Endothelial cell of umbilical vein (primary cell): ENCODE results near the gene HAX1. TPM values are rescaled to one million over a fixed set of nuclear protein-coding genes. Genes with fewer than 3 reads are reported as not detected.

Experiments
- BruUV-seq: library from RNA; stranded (reverse); fragments of 400-500 nt; replicated peaks from 2 replicates; lab custom pipeline; 2021; lab: Mats Ljungman, UMichigan
- CTCF ChIA-PET: fragments of 300-600, 350-600 bp; sonication (Branson Sonifier 250); formaldehyde crosslinking; loops from one replicate; lab custom pipeline; 2021; ENCODE audit warnings: antibody characterized with exemption, inconsistent platforms; lab: Charles Lee
- POLR2A ChIA-PET: fragments of 300-600, 350-600 bp; sonication (Branson Sonifier 250); formaldehyde crosslinking; loops from one replicate; lab custom pipeline; 2021; ENCODE audit warnings: antibody characterized with exemption, inconsistent platforms; lab: Charles Lee
- DNase-seq: peaks from one replicate; pipeline ENCODE4 v3.0.0-alpha.2; 2011; ENCODE audit warnings: low read depth, low spot score
- FAIRE-seq: peaks from 2 replicates; lab custom pipeline; 2011; peaks lifted over from hg19 to GRCh38; lab: Jason Lieb, UNC
- H2AFZ ChIP-seq: 2 replicates; pipeline ENCODE4 v1.6.0; 2012; ENCODE audit warnings: low read depth, low read length, control low read depth, inconsistent platforms
- H3K27ac ChIP-seq: 2 replicates; pipeline ENCODE4 v1.5.1; 2011; ENCODE audit warnings: low read depth, mild to moderate bottlenecking, control low read depth, low read length, moderate library complexity; ENCODE audit not compliant: insufficient read depth
- H3K27me3 ChIP-seq, 2 experiments: 2 replicates each; pipeline versions ENCODE4 v1.6.0 to v1.6.1; 2011; ENCODE audit warnings: low read length in 2 of 2, mixed read lengths in 1 of 2; ENCODE audit not compliant: control insufficient read depth in 2 of 2, insufficient read depth in 2 of 2
- H3K36me3 ChIP-seq, 2 experiments: 2 replicates in 1 of 2; 3 replicates in 1 of 2; pipeline ENCODE4 v1.5.1; 2011; ENCODE audit warnings: low read length in 2 of 2, mild to moderate bottlenecking in 1 of 2, moderate library complexity in 1 of 2; ENCODE audit not compliant: control insufficient read depth in 2 of 2, insufficient read depth in 2 of 2; ENCODE audit errors: extremely low read depth in 1 of 2
- H3K4me1 ChIP-seq: 3 replicates; pipeline ENCODE4 v1.5.1; 2011; ENCODE audit warnings: mild to moderate bottlenecking, low read length; ENCODE audit not compliant: control insufficient read depth, insufficient read depth; ENCODE audit errors: extremely low read depth
- H3K4me2 ChIP-seq: 2 replicates; pipeline ENCODE4 v1.6.1; 2011; ENCODE audit warnings: low read length, control low read depth, mixed read lengths; ENCODE audit not compliant: insufficient read depth
- H3K4me3 ChIP-seq, 3 experiments: fragments of 200-600 bp in 1 of 3; sonication (generic), shearing (Covaris generic) in 1 of 3; replicated peaks in 1 of 3; 2 replicates each; pipeline ENCODE4 v1.5.1; 2011 to 2016; ENCODE audit warnings: control low read depth in 3 of 3, low read length in 3 of 3, mild to moderate bottlenecking in 2 of 3, inconsistent platforms in 1 of 3, low read depth in 1 of 3, moderate library complexity in 1 of 3; ENCODE audit not compliant: insufficient read depth in 1 of 3
- H3K79me2 ChIP-seq: 2 replicates; pipeline ENCODE4 v1.6.0; 2012; ENCODE audit warnings: low read length, inconsistent platforms; ENCODE audit not compliant: control insufficient read depth, insufficient read depth
- H3K9ac ChIP-seq: replicated peaks from 2 replicates; pipeline ENCODE3; 2011; ENCODE audit warnings: low read length, control low read depth; ENCODE audit not compliant: insufficient read depth; ENCODE audit errors: extremely low read depth
- H3K9me1 ChIP-seq: replicated peaks from 3 replicates; pipeline ENCODE4 v1.6.0; 2011; ENCODE audit warnings: mild to moderate bottlenecking, low read length; ENCODE audit not compliant: control insufficient read depth, insufficient read depth; ENCODE audit errors: extremely low read depth
- H3K9me3 ChIP-seq: replicated peaks from 2 replicates; pipeline ENCODE4 v1.5.1; 2012; ENCODE audit warnings: low read length, inconsistent platforms; ENCODE audit not compliant: control insufficient read depth, insufficient read depth
- H4K20me1 ChIP-seq: replicated peaks from 2 replicates; pipeline ENCODE3; 2011; ENCODE audit warnings: mild to moderate bottlenecking, low read length; ENCODE audit not compliant: control insufficient read depth, insufficient read depth; ENCODE audit errors: extremely low read depth
- CTCF ChIP-seq, 2 donors: IDR thresholded peaks; 1 replicate in 1 of 2; 2 replicates in 1 of 2; pipeline ENCODE4 v1.5.1; 2011; ENCODE audit warnings: low read length in 2 of 2, mild to moderate bottlenecking in 2 of 2, moderate library complexity in 2 of 2, control low read depth in 1 of 2, inconsistent platforms in 1 of 2, low read depth in 1 of 2; ENCODE audit not compliant: insufficient read depth in 1 of 2; ENCODE audit errors: extremely low read depth in 1 of 2
- EZH2 ChIP-seq: IDR thresholded peaks from 2 replicates; pipeline ENCODE4 v1.6.1; 2012; ENCODE audit warnings: borderline replicate concordance, low read depth, mild to moderate bottlenecking, moderate library complexity, low read length, inconsistent platforms; ENCODE audit not compliant: severe bottlenecking
- FOS ChIP-seq: IDR thresholded peaks from 2 replicates; pipeline ENCODE4 v1.6.1; 2011; ENCODE audit warnings: mild to moderate bottlenecking, low read length, moderate library complexity, borderline replicate concordance; ENCODE audit not compliant: insufficient read depth
- GATA2 ChIP-seq: IDR thresholded peaks from 2 replicates; pipeline ENCODE4 v1.7.0; 2011; ENCODE audit warnings: low read depth, mild to moderate bottlenecking, moderate library complexity, mixed read lengths, low read length; ENCODE audit not compliant: insufficient read length, insufficient read depth
- JUN ChIP-seq: IDR thresholded peaks from 2 replicates; pipeline ENCODE4 v1.6.1; 2011; ENCODE audit warnings: borderline replicate concordance, low read depth; ENCODE audit not compliant: insufficient read length, insufficient read depth
- MAX ChIP-seq: IDR thresholded peaks from 2 replicates; pipeline ENCODE4 v1.6.1; 2011; ENCODE audit not compliant: insufficient read depth, insufficient read length
- MYC ChIP-seq: IDR thresholded peaks from one replicate; pipeline ENCODE4 v1.6.1; 2011; ENCODE audit warnings: mild to moderate bottlenecking, low read depth, low read length
- POLR2A ChIP-seq: IDR thresholded peaks from 2 replicates; pipeline ENCODE4 v1.6.1; 2012; ENCODE audit warnings: low read depth, mild to moderate bottlenecking, control low read depth, low read length
- POLR2AphosphoS5 ChIP-seq: IDR thresholded peaks from 2 replicates; pipeline ENCODE4 v1.6.1; 2012; ENCODE audit warnings: low read depth, mild to moderate bottlenecking, control low read depth, low read length, moderate library complexity; ENCODE audit not compliant: insufficient read depth
- dilution Hi-C: fragments of 300-500 bp; cut with MboI; formaldehyde crosslinking; loops from one replicate; pipeline ENCODE4 v1.15.0; 2019; ENCODE audit warnings: low sequenced_read_pairs; ENCODE audit not compliant: extremely low pct_ligation_motif_present
- intact Hi-C: fragments of 100-400 bp; cut with micrococcal nuclease; formaldehyde crosslinking; loops from one replicate; pipeline ENCODE4 v1.10.0; 2022
- polyA plus RNA-seq, 4 experiments: library from polyadenylated mRNA; depleted of rRNA in 3 of 4; stranded (reverse) in 3 of 4; unstranded in 1 of 4; fragments of >200 nt; gene quantifications; 2 replicates each; pipeline versions ENCODE4 v1.2.1 to v1.2.3, GENCODE V29; 2011 to 2012; ENCODE audit warnings: missing spikeins in 1 of 4
- total RNA-seq: library from RNA; stranded (reverse); gene quantifications from 2 replicates; pipeline ENCODE4 v1.2.3, GENCODE V29; 2021

Gene HAX1
- total and polyA plus RNA-seq, 2 donors (not counting 3 experiments of a cell fraction or from before 2014, with no cell fraction given), result 78.4 to 95.3 TPM

- no peak for FAIRE-seq
- TF ChIP-seq MYC (no peak), FOS (no peak), EZH2 (no peak), POLR2AphosphoS5 (no peak), GATA2 (no peak), POLR2A (no peak), CTCF (IDR thresholded peaks at IDR 0.05; ENCODE audit: extremely low read depth in 1 of 2, insufficient read depth in 1 of 2, low read depth in 1 of 2, low read length in 2 of 2) (no peak), MAX (no peak), JUN (no peak)
- Histone ChIP-seq H3K9ac (no peak overlapping the region), H3K9me3 (no peaks in the 10 kb centered on the region), H2AFZ (no peak overlapping the region), H3K27ac (no peak overlapping the region), H3K4me2 (no peak overlapping the region), H3K4me1 (no peaks in the 10 kb centered on the region), H4K20me1 (no peaks in the 10 kb centered on the region), H3K9me1 (no peaks in the 10 kb centered on the region), H3K36me3 (no peaks in the 10 kb centered on the region), H3K4me3 (no peak overlapping the region), H3K79me2 (no peaks in the 10 kb centered on the region), H3K27me3 (peaks cover 0 to 5% of the 10 kb centered on the region in 2 experiments)
- ChIA-PET POLR2A (no interaction called here), CTCF (no interaction called here)
- DNase-seq, result no peak
- intact Hi-C loops (no loop called here), dilution Hi-C loops (no loop called here)
- no TSS peak for BruUV-seq
These were observed 44.3 kb downstream of the HAX1 start for GRCh38 chr1:154316704-154317103.
